Measurements from ENCODE around the gene BSND.
"Not testable (repeated sequence)": the region's sequence is repeated elsewhere in the genome, so short reads cannot be mapped to it uniquely, and the experiment has no call there.

Gene BSND

GRCh38 chr1:55006931-55007330 lies 8.2 kb downstream of the BSND start:
- no peaks in the 10 kb centered on the region for H3K9me3 ChIP-seq (ENCODE audit: control insufficient read depth, insufficient read depth, low read length)
- H3K36me3 ChIP-seq (ENCODE audit: insufficient read depth, low read length): no peaks in the 10 kb centered on the region
- H3K4me1 ChIP-seq (ENCODE audit: insufficient read depth, low read length): peaks cover 14% of the 10 kb centered on the region
- no peak overlapping the region for H3K9ac ChIP-seq (ENCODE audit: low read depth, low read length)

GRCh38 chr1:55007625-55008024 lies 8.9 kb downstream of the BSND start:
- Histone ChIP-seq H3K9ac (ENCODE audit: low read depth, low read length) (no peak overlapping the region), H3K9me3 (ENCODE audit: control insufficient read depth, insufficient read depth, low read length) (no peaks in the 10 kb centered on the region), H3K36me3 (ENCODE audit: insufficient read depth, low read length) (no peaks in the 10 kb centered on the region), H3K4me1 (ENCODE audit: insufficient read depth, low read length) (peaks cover 14% of the 10 kb centered on the region)

GRCh38 chr1:55010194-55010886 lies 11.6 kb downstream of the BSND start:
- no peak overlapping the region for H3K9ac ChIP-seq (ENCODE audit: low read depth, low read length)
- H3K4me1 ChIP-seq (ENCODE audit: insufficient read depth, low read length): peaks cover 14% of the 10 kb centered on the region
- H3K36me3 ChIP-seq (ENCODE audit: insufficient read depth, low read length): no peaks in the 10 kb centered on the region
- no peaks in the 10 kb centered on the region for H3K9me3 ChIP-seq (ENCODE audit: control insufficient read depth, insufficient read depth, low read length)

- Histone ChIP-seq H3K4me1 (ENCODE audit: insufficient read depth, low read length) (peaks cover 14% of the 10 kb centered on the region), H3K36me3 (ENCODE audit: insufficient read depth, low read length) (no peaks in the 10 kb centered on the region), H3K9me3 (ENCODE audit: control insufficient read depth, insufficient read depth, low read length) (no peaks in the 10 kb centered on the region), H3K9ac (ENCODE audit: low read depth, low read length) (no peak overlapping the region)
Measured at GRCh38 chr1:55010887-55011217, 12.1 kb downstream of the BSND start.

GRCh38 chr1:55012661-55013060 lies 13.9 kb downstream of the BSND start:
- Histone ChIP-seq H3K9ac (ENCODE audit: low read depth, low read length) (no peak overlapping the region), H3K36me3 (ENCODE audit: insufficient read depth, low read length) (no peaks in the 10 kb centered on the region), H3K4me1 (ENCODE audit: insufficient read depth, low read length) (peaks cover 14% of the 10 kb centered on the region), H3K9me3 (ENCODE audit: control insufficient read depth, insufficient read depth, low read length) (no peaks in the 10 kb centered on the region)

GRCh38 chr1:55015123-55015522 lies 16.4 kb downstream of the BSND start:
- Histone ChIP-seq H3K9me3 (ENCODE audit: control insufficient read depth, insufficient read depth, low read length) (no peaks in the 10 kb centered on the region), H3K36me3 (ENCODE audit: insufficient read depth, low read length) (no peaks in the 10 kb centered on the region), H3K4me1 (ENCODE audit: insufficient read depth, low read length) (peaks cover 12% of the 10 kb centered on the region), H3K9ac (ENCODE audit: low read depth, low read length) (no peak overlapping the region)

GRCh38 chr1:55015731-55016620 lies 17.2 kb downstream of the BSND start:
- Histone ChIP-seq H3K36me3 (ENCODE audit: insufficient read depth, low read length) (no peaks in the 10 kb centered on the region), H3K9me3 (ENCODE audit: control insufficient read depth, insufficient read depth, low read length) (no peaks in the 10 kb centered on the region), H3K4me1 (ENCODE audit: insufficient read depth, low read length) (peaks cover 4% of the 10 kb centered on the region; the same call in 1 of the 2 replicates), H3K9ac (ENCODE audit: low read depth, low read length) (no peak overlapping the region)

GRCh38 chr1:55018395-55018794 lies 19.7 kb downstream of the BSND start:
- Histone ChIP-seq H3K9ac (ENCODE audit: low read depth, low read length) (no peak overlapping the region), H3K4me1 (ENCODE audit: insufficient read depth, low read length) (no peaks in the 10 kb centered on the region; the same call in 1 of the 2 replicates), H3K36me3 (ENCODE audit: insufficient read depth, low read length) (no peaks in the 10 kb centered on the region), H3K9me3 (ENCODE audit: control insufficient read depth, insufficient read depth, low read length) (no peaks in the 10 kb centered on the region)

GRCh38 chr1:55021942-55022546 lies 23.3 kb downstream of the BSND start:
- no peaks in the 10 kb centered on the region for H3K36me3 ChIP-seq (ENCODE audit: insufficient read depth, low read length)
- no peak overlapping the region for H3K9ac ChIP-seq (ENCODE audit: low read depth, low read length)

GRCh38 chr1:55024163-55024562 lies 25.4 kb downstream of the BSND start:
- H3K36me3 ChIP-seq (ENCODE audit: insufficient read depth, low read length); H3K4me1 ChIP-seq (ENCODE audit: insufficient read depth, low read length); H3K9ac ChIP-seq (ENCODE audit: low read depth, low read length); H3K9me3 ChIP-seq (ENCODE audit: control insufficient read depth, insufficient read depth, low read length): not testable (repeated sequence)

More at GRCh38 chr1:55021942-55022546, 23.3 kb downstream of the BSND start:
- Histone ChIP-seq H3K4me1 (ENCODE audit: insufficient read depth, low read length) (no peaks in the 10 kb centered on the region; the same call in 1 of the 2 replicates), H3K9me3 (ENCODE audit: control insufficient read depth, insufficient read depth, low read length) (no peaks in the 10 kb centered on the region)

- not testable (repeated sequence) for H3K36me3 ChIP-seq (ENCODE audit: insufficient read depth, low read length); H3K9ac ChIP-seq (ENCODE audit: low read depth, low read length); H3K9me3 ChIP-seq (ENCODE audit: control insufficient read depth, insufficient read depth, low read length); H3K4me1 ChIP-seq (ENCODE audit: insufficient read depth, low read length)
Measured at GRCh38 chr1:55026682-55027081, 27.9 kb downstream of the BSND start.

- H3K9me3 ChIP-seq (ENCODE audit: control insufficient read depth, insufficient read depth, low read length); H3K9ac ChIP-seq (ENCODE audit: low read depth, low read length); H3K36me3 ChIP-seq (ENCODE audit: insufficient read depth, low read length); H3K4me1 ChIP-seq (ENCODE audit: insufficient read depth, low read length): not testable (repeated sequence)
Measured at GRCh38 chr1:55031098-55031497, 32.4 kb downstream of the BSND start.

- Histone ChIP-seq H3K36me3 (ENCODE audit: insufficient read depth, low read length) (no peaks in the 10 kb centered on the region), H3K4me1 (ENCODE audit: insufficient read depth, low read length) (no peaks in the 10 kb centered on the region), H3K9me3 (ENCODE audit: control insufficient read depth, insufficient read depth, low read length) (peaks cover 7% of the 10 kb centered on the region), H3K9ac (ENCODE audit: low read depth, low read length) (no peak overlapping the region)
Measured at GRCh38 chr1:55033265-55033614, 34.5 kb downstream of the BSND start.

- H3K9ac ChIP-seq (ENCODE audit: low read depth, low read length): no peak overlapping the region
Measured at GRCh38 chr1:55034476-55035133, 35.9 kb downstream of the BSND start.

More at GRCh38 chr1:55034476-55035133, 35.9 kb downstream of the BSND start:
- H3K9me3 ChIP-seq (ENCODE audit: control insufficient read depth, insufficient read depth, low read length): peaks cover 7% of the 10 kb centered on the region
- no peaks in the 10 kb centered on the region for H3K4me1 ChIP-seq (ENCODE audit: insufficient read depth, low read length)
- no peaks in the 10 kb centered on the region for H3K36me3 ChIP-seq (ENCODE audit: insufficient read depth, low read length)
